A549 (cell line): Measurements from ENCODE around the gene ICAM5. TPM values are rescaled to one million over a fixed set of nuclear protein-coding genes. Genes with fewer than 3 reads are reported as not detected.

ENCODE experiments used
- ATAC-seq, 2 experiments: fragments of 200-7000 bp in 1 of 2; fragments of >200 bp in 1 of 2; cut with Nextera tagmentation in 1 of 2; cut with Tn5 transposase in 1 of 2; 3 replicates each; pipeline versions ENCODE4 v1.8.0 to v1.9.1; 2018 to 2020; ENCODE audit warnings: mild to moderate bottlenecking in 1 of 2, moderate library complexity in 1 of 2
- CTCF ChIA-PET: fragments of 300-600 bp; sonication (Branson Sonifier 250); formaldehyde crosslinking; extraction: SDS; loops from one replicate; lab custom pipeline; 2021; ENCODE audit warnings: antibody characterized with exemption, inconsistent platforms; lab: Yijun Ruan, JAX
- POLR2A ChIA-PET: fragments of 350-600 bp; formaldehyde crosslinking; extraction: SDS; loops from one replicate; lab custom pipeline; 2021; ENCODE audit warnings: antibody characterized with exemption, inconsistent platforms; lab: Yijun Ruan, JAX
- DNase-seq, 2 experiments: peaks; one replicate each; pipeline versions ENCODE4 v3.0.0 to v3.0.0-alpha.2; 2011 to 2016; ENCODE audit warnings: low read depth in 1 of 2, low spot score in 1 of 2
- FAIRE-seq: peaks from 2 replicates; lab custom pipeline; 2011; peaks lifted over from hg19 to GRCh38; lab: Jason Lieb, UNC
- H3K27ac ChIP-seq, 2 experiments: fragments of >200 bp; sonication (Bioruptor Twin); formaldehyde crosslinking; 3 replicates each; pipeline ENCODE4 v1.5.1; 2016 to 2017
- H3K4me1 ChIP-seq: fragments of >200 bp; sonication (Bioruptor Twin); formaldehyde crosslinking; 3 replicates; pipeline ENCODE4 v1.6.1; 2016
- H3K4me2 ChIP-seq: fragments of >200 bp; sonication (Bioruptor Twin); formaldehyde crosslinking; 3 replicates; pipeline ENCODE4 v1.6.1; 2016
- H3K4me3 ChIP-seq: fragments of >200 bp; sonication (Bioruptor Twin); formaldehyde crosslinking; 3 replicates; pipeline ENCODE4 v1.5.1; 2016
- H3K9me3 ChIP-seq: fragments of >200 bp; sonication (Bioruptor Twin); formaldehyde crosslinking; 3 replicates; pipeline ENCODE4 v1.6.1; 2016
- BHLHE40 ChIP-seq: IDR thresholded peaks from 2 replicates; pipeline ENCODE4 v1.6.1; 2012; ENCODE audit warnings: low read depth, low read length, inconsistent platforms
- EHMT2 ChIP-seq: fragments of 200-600 bp; sonication (generic); IDR thresholded peaks from 2 replicates; pipeline ENCODE4 v1.6.1; 2016; ENCODE audit warnings: antibody characterized with exemption, low read depth, mild to moderate bottlenecking, moderate library complexity
- FOSL2 ChIP-seq, 2 experiments: fragments of 450-650 bp in 1 of 2; fragments of >200 bp in 1 of 2; sonication (Bioruptor Twin) in 1 of 2; formaldehyde crosslinking; IDR thresholded peaks; 2 replicates each; pipeline versions ENCODE4 v1.5.0 to v1.6.1; 2016 to 2020; ENCODE audit warnings: mild to moderate bottlenecking in 1 of 2, moderate library complexity in 1 of 2
- GATA3 ChIP-seq: IDR thresholded peaks from 2 replicates; pipeline ENCODE4 v1.6.1; 2012; ENCODE audit warnings: borderline replicate concordance
- HEYL ChIP-seq: fragments of 250-450 bp; sonication (Bioruptor Pico); IDR thresholded peaks from 2 replicates; pipeline ENCODE4 v1.8.0; 2021; ENCODE audit warnings: mild to moderate bottlenecking, moderate library complexity
- HOXB13 ChIP-seq: fragments of 250-450 bp; sonication (Bioruptor Pico); IDR thresholded peaks from 2 replicates; pipeline ENCODE4 v1.5.0; 2020; ENCODE audit warnings: low read depth, mild to moderate bottlenecking, moderate library complexity
- JUN ChIP-seq, 2 experiments: fragments of >200 bp; sonication (Bioruptor Twin); formaldehyde crosslinking; IDR thresholded peaks; 2 replicates in 1 of 2; 3 replicates in 1 of 2; pipeline ENCODE4 v1.6.1; 2016 to 2017
- KDM5A ChIP-seq: fragments of 200-600 bp; sonication (generic); IDR thresholded peaks from 2 replicates; pipeline ENCODE4 v1.6.1; 2016; ENCODE audit warnings: antibody characterized with exemption, mild to moderate bottlenecking
- PHF8 ChIP-seq: fragments of 200-600 bp; sonication (generic); IDR thresholded peaks from 2 replicates; pipeline ENCODE4 v1.6.1; 2016; ENCODE audit warnings: low read depth, mild to moderate bottlenecking, antibody characterized with exemption, moderate library complexity, borderline replicate concordance
- POLR2A ChIP-seq: IDR thresholded peaks from 2 replicates; pipeline ENCODE4 v1.6.1; 2012; ENCODE audit warnings: mild to moderate bottlenecking, low read length
- POLR2AphosphoS2 ChIP-seq: conservative IDR thresholded peaks from 2 replicates; pipeline ENCODE4 v1.6.1; 2012; ENCODE audit warnings: low read length, improper control_type of control experiment, inconsistent platforms
- RFX5 ChIP-seq: fragments of 450-650 bp; IDR thresholded peaks from 2 replicates; pipeline ENCODE4 v1.7.1; 2014; ENCODE audit warnings: antibody characterized with exemption, mild to moderate bottlenecking, moderate library complexity
- ZC3H11A ChIP-seq: fragments of 450-650 bp; IDR thresholded peaks from 2 replicates; pipeline ENCODE4 v1.6.1; 2014; ENCODE audit warnings: antibody characterized with exemption, mild to moderate bottlenecking
- WGBS: methylation state at CpG from one replicate; pipeline ENCODE4 v1.1.6; 2017; ENCODE audit errors: missing lambda C conversion rate; 5-methylcytosine and 5-hydroxymethylcytosine counted together
- polyA plus RNA-seq, 4 experiments: library from polyadenylated mRNA; depleted of rRNA in 3 of 4; stranded (reverse); fragments of >200 nt; fragmentation: RNase III in 1 of 4; extraction: RNeasy Plus Mini Kit Qiagen cat#74134 plus additional on column Dnase treatment in 1 of 4; gene quantifications; 2 replicates in 3 of 4; 3 replicates in 1 of 4; pipeline ENCODE4 v1.2.3, GENCODE V29; 2011 to 2017
- TF ChIP-seq, protein P1 (sequence below): fragments of 450-650 bp; IDR thresholded peaks from 2 replicates; pipeline ENCODE4 v1.6.1; 2014; ENCODE audit warnings: antibody characterized with exemption
- TF ChIP-seq, protein P2 (sequence below): fragments of >200 bp; sonication (Bioruptor Twin); formaldehyde crosslinking; IDR thresholded peaks from 3 replicates; pipeline ENCODE4 v1.6.1; 2016
- TF ChIP-seq, protein P3 (sequence below): IDR thresholded peaks from 2 replicates; pipeline ENCODE4 v1.6.1; 2012
- TF ChIP-seq, protein P4 (sequence below): fragments of 250-450 bp; sonication (Bioruptor Pico); IDR thresholded peaks from 2 replicates; pipeline ENCODE4 v1.5.0; 2020; ENCODE audit warnings: low read depth, mild to moderate bottlenecking, moderate library complexity
- TF ChIP-seq, protein P5 (sequence below): fragments of >200 bp; sonication (Bioruptor Twin); formaldehyde crosslinking; IDR thresholded peaks from 2 replicates; pipeline ENCODE4 v1.6.1; 2016

The ICAM5 gene
- polyA plus RNA-seq, 2 of the 4 experiments (the other 2 are of a cell fraction), result 0.35 to 0.77 TPM

DNA sequence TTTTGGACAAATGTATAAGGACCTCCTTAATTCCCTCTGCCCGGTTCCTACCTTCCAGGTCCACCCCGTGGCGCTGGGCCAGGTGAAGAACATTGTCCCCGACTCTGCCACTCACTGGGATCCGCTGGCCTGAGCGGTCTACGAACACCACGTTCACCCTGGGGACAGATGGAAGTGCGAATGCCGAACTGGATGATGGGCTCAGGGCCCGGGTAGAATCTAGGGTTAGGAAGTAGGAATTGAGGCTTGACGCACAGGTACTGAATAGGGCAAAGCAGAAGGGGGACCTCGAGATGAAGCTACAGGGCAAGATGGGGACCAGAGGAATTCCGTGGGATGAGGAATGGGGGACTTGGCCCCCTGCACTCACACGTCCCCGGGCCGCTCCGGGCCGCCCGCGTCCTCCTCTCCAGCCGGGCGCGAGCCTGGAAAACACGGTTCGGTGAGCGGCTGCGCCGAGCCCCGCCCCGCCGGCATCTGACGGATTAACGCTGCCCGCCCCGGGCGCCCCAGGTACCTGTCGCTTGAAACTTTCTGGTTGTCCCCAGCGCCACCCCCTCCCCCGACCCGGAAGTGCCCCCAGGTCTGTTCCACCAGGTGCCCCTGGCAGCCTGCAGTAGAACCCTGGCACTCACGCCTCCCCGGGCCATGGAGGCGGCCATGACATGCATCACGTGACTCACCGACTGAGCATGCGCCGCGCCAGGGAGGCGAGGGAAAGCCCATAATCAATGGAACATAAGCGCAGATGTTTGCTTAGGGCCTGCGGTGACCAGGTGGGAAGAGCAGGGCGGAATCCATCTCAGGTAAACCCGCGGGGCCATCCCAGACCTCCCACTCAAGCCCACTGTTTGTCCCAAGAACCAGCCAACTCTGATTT lies 25.8 kb downstream of the ICAM5 start, which contains the start of gene FDX2:
TSS of gene FDX2 (minus strand) at position 681 of the 880 bp plus-strand sequence. CDS start at position 662, 19 bp downstream.
- Histone ChIP-seq H3K4me1 (peaks cover 12% of the 10 kb centered on the region), H3K27ac (peak within 1 kb of the TSS; percentile 87 to 95), H3K9me3 (no peaks in the 10 kb centered on the region), H3K4me2 (peak within 1 kb of the TSS; percentile 82), H3K4me3 (peak within 1 kb of the TSS; percentile 73)
- peak; percentile 41; the same call in 1 of the 2 replicates for TF ChIP-seq PHF8
- peak; percentile 93 for TF ChIP-seq POLR2AphosphoS2
- no peak for TF ChIP-seq EHMT2
- TF ChIP-seq, protein P1, sequence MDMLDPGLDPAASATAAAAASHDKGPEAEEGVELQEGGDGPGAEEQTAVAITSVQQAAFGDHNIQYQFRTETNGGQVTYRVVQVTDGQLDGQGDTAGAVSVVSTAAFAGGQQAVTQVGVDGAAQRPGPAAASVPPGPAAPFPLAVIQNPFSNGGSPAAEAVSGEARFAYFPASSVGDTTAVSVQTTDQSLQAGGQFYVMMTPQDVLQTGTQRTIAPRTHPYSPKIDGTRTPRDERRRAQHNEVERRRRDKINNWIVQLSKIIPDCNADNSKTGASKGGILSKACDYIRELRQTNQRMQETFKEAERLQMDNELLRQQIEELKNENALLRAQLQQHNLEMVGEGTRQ, result peak; percentile 94
- TF ChIP-seq, protein P2, sequence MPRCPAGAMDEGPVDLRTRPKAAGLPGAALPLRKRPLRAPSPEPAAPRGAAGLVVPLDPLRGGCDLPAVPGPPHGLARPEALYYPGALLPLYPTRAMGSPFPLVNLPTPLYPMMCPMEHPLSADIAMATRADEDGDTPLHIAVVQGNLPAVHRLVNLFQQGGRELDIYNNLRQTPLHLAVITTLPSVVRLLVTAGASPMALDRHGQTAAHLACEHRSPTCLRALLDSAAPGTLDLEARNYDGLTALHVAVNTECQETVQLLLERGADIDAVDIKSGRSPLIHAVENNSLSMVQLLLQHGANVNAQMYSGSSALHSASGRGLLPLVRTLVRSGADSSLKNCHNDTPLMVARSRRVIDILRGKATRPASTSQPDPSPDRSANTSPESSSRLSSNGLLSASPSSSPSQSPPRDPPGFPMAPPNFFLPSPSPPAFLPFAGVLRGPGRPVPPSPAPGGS, result 0 out of 3 replicates have a peak, but pooled peaks have one; percentile 57
- TF ChIP-seq FOSL2 (IDR thresholded peaks at IDR 0.05), result no peak
- peak; percentile 64 for TF ChIP-seq FOSL2 (CRISPR knock-in tag; IDR thresholded peaks at IDR 0.05)
- TF ChIP-seq POLR2A, result peak; percentile 73
- no peak for TF ChIP-seq ZC3H11A
- no peak for TF ChIP-seq RFX5
- TF ChIP-seq, protein P3, sequence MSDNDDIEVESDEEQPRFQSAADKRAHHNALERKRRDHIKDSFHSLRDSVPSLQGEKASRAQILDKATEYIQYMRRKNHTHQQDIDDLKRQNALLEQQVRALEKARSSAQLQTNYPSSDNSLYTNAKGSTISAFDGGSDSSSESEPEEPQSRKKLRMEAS, result peak; percentile 70
- peak; percentile 35; the same call in 1 of the 2 replicates for TF ChIP-seq BHLHE40
- TF ChIP-seq KDM5A, result peak; percentile 90
- TF ChIP-seq JUN (IDR thresholded peaks at IDR 0.05), result peak in 1 of 2 experiments; percentile 78; a peak in 3 of 5 replicates
- TF ChIP-seq, protein P4, sequence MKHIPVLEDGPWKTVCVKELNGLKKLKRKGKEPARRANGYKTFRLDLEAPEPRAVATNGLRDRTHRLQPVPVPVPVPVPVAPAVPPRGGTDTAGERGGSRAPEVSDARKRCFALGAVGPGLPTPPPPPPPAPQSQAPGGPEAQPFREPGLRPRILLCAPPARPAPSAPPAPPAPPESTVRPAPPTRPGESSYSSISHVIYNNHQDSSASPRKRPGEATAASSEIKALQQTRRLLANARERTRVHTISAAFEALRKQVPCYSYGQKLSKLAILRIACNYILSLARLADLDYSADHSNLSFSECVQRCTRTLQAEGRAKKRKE (CRISPR knock-in tag), result no peak
- CTCF ChIA-PET, result interaction anchor here (0.5 to 1.3 kb wide), 2 partner anchors 8 to 73 kb away, joined by 3 to 5 read pairs; no protein-coding TSS in a partner anchor
- peak; percentile 84 to 90 for ATAC-seq
- POLR2A ChIA-PET, result interaction anchor here (0.5 to 1.0 kb wide), 2 partner anchors 15 to 18 kb away, joined by 3 to 7 read pairs; partner anchors contain the start of gene RAVER1
- 4% methylated on average over 26 of the region's 55 CpGs for WGBS
- no peak for FAIRE-seq
- peak; percentile 64 to 76 for DNase-seq

DNA sequence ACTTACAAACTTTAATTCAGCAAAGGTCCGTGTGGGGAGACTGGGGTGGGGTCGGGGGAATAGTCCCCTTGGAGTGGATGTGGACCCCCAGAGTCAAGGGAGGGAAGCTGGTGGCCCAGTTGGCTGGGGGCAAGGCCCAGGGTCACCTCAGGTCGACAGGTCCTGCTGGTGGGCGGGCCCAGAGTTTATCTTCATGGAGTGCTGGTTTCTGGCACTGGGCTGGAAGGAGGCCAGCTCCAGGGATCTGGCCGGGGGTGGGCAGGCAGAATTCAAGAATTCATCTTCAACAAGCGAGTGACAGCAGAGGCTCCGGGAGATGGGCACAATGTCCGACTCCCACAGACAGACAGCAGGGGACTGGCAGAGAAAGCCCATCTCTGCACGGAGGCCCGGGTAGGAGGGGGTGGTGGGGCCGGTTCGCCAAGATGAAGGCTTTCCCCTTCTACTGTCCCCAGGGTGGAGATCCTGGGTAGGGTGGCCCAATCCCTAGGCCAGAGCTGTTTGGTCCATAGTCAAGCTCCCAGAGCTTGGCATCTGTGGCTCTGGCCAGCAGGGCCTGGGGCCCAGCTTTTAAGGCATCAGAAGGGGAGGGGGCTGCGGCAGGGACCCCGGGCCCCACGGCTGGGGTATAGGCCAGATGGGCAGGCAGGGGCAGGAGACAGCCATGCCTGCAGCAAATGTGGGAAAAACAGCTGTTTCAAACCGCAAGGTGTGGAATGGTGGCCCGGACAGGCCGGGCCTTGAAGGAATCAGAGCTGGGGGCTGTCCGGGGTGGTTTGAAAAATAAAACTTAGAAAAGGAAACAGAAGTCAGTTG lies 26.7 kb downstream of the ICAM5 start:
- no peak for DNase-seq
- Histone ChIP-seq H3K9me3 (no peaks in the 10 kb centered on the region), H3K4me3 (peak overlapping the region; percentile 73)
- POLR2A ChIA-PET, result no interaction called here
- CTCF ChIA-PET, result interaction anchor here (0.7 to 1.3 kb wide), 2 partner anchors 11 to 72 kb away, joined by 3 to 5 read pairs; no protein-coding TSS in a partner anchor
- ATAC-seq, result peak; percentile 32 to 40; a peak in 5 of 6 replicates
- no peak for TF ChIP-seq RFX5
- no peak for TF ChIP-seq KDM5A
- no peak for TF ChIP-seq HEYL (CRISPR knock-in tag)
- TF ChIP-seq HOXB13 (CRISPR knock-in tag), result no peak
- TF ChIP-seq, protein P5, sequence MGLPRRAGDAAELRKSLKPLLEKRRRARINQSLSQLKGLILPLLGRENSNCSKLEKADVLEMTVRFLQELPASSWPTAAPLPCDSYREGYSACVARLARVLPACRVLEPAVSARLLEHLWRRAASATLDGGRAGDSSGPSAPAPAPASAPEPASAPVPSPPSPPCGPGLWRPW, result no peak
- no peak for TF ChIP-seq GATA3
- TF ChIP-seq, all 56 proteins: peak for 0
- Histone ChIP-seq H3K4me1 (peaks cover 12% of the 10 kb centered on the region), H3K27ac (peak overlapping the region; percentile 87 to 95), H3K4me2 (peak overlapping the region; percentile 82)
- no peak for FAIRE-seq
- 81% methylated on average over 15 of the region's 19 CpGs for WGBS
